MG63 (cell line): ENCODE data around the gene EIF4E. TPM values are rescaled to one million over a fixed set of nuclear protein-coding genes. Genes with fewer than 3 reads are reported as not detected.
"Not testable (repeated sequence)": the region's sequence is repeated elsewhere in the genome, so short reads cannot be mapped to it uniquely, and the experiment has no call there.

Experiments used
- DNase-seq: peaks from one replicate; pipeline ENCODE4 v3.0.0-alpha.2; 2020
- H3K27me3 ChIP-seq: fragments of 250-450 bp; sonication (Bioruptor Pico); 2 replicates; pipeline ENCODE4 v1.5.1; 2020; ENCODE audit warnings: mild to moderate bottlenecking, moderate library complexity
- H3K36me3 ChIP-seq: fragments of 250-450 bp; sonication (Bioruptor Pico); 2 replicates; pipeline ENCODE4 v1.5.1; 2020; ENCODE audit warnings: mild to moderate bottlenecking, moderate library complexity
- H3K4me3 ChIP-seq: fragments of 250-450 bp; sonication (Bioruptor Pico); 2 replicates; pipeline ENCODE4 v1.5.1; 2020; ENCODE audit warnings: mild to moderate bottlenecking, moderate library complexity
- H3K9me3 ChIP-seq: fragments of 250-450 bp; sonication (Bioruptor Pico); 2 replicates; pipeline ENCODE4 v1.5.1; 2020; ENCODE audit warnings: mild to moderate bottlenecking, moderate library complexity
- total RNA-seq: library from RNA; depleted of rRNA; stranded (reverse); fragments of >200 nt; shearing (Covaris generic); gene quantifications from 2 replicates; pipeline ENCODE4 v1.2.3, GENCODE V29; 2014; ENCODE audit warnings: low replicate concordance; rRNA removed

EIF4E gene
- total RNA-seq, 1 experiment from 2014 or later: 81.2 TPM

DNA sequence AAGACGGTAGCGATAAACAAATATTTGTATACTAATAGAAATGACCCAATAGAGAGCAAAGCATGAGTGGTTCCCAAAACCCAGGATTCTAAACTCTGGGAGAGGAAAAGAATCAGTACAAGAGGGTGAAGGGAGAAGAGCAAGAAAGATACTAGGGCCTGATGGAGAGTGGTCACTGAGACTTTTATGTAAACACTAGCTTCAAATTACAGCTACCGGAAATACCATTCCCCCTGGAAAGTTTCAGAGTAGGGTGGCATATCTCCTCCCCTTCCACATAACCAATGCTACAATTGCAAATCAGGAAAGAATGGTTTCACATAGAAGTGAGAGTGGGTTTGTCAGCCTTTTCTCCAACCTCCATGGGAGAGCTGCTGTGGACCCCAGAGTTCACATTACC lies 77.1 kb downstream of the EIF4E start:
- H3K36me3 ChIP-seq: no peaks in the 10 kb centered on the region
- H3K4me3 ChIP-seq: no peak overlapping the region
- DNase-seq: no peak
- H3K27me3 ChIP-seq: no peaks in the 10 kb centered on the region
- no peaks in the 10 kb centered on the region; the same call in 1 of the 2 replicates for H3K9me3 ChIP-seq

DNA sequence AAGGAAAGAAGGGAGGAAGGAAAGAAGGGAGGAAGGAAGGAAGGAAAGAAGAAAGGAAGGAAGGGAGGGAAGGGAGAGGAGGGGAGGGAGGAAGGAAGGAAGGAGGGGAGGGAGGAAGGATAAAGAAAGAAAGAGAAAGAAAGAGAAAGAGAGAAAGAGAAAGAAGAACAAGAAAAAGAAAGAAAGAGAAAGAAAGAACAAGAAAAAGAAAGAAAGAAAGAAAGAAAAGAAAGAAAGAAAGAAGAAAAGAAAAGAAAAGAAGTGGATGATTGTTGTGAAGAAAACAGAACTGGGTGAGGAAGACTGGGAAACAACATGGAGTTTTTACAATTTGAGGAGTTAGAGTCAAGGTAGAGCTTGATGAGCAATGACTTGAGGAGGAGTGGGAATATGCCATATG lies 78.0 kb downstream of the EIF4E start:
- Histone ChIP-seq H3K4me3 (no peak overlapping the region), H3K27me3 (no peaks in the 10 kb centered on the region), H3K9me3 (no peaks in the 10 kb centered on the region; the same call in 1 of the 2 replicates), H3K36me3 (no peaks in the 10 kb centered on the region)
- no peak for DNase-seq

DNA sequence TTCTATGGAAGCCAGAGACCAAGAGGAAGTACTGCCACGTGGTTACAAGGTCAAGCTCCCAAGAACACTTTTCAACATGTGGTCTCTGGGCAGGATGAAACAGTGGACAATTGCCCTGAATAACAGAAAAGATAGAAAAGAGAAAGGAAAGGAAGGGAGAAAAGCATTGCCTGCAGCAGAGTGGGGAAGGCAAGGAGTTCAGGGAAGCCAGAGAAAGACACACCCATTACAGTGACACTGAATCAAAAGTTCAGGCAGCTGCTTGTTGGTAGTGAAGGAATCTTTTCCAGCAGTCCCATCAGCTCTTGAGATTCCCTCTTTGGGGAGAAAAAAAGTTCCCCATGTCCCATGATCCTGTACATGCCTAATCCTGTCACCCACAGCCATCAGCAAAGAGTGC lies 80.5 kb downstream of the EIF4E start:
- Histone ChIP-seq H3K36me3 (no peaks in the 10 kb centered on the region), H3K9me3 (no peaks in the 10 kb centered on the region; the same call in 1 of the 2 replicates), H3K27me3 (no peaks in the 10 kb centered on the region), H3K4me3 (no peak overlapping the region)
- no peak for DNase-seq

DNA sequence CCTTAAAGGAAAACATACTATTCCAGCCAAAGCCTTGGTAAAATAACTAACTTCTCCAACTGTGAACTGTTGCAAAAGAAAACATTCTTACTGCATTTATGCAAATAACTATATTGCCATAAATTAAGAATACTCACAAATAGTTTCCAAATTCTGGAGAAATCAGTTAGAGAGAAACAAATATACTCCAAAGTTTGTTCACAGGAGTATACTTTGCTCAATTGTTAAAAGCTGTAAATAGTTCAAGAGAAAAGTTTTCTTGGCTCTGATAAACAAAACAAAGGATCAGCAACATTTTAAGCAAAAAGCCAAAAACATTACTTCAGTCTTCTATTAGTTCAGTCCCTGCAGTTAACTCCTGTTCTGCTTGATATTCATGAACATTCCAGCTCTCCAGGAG lies 83.0 kb downstream of the EIF4E start:
- H3K9me3 ChIP-seq: no peaks in the 10 kb centered on the region; the same call in 1 of the 2 replicates
- DNase-seq: no peak
- H3K36me3 ChIP-seq: no peaks in the 10 kb centered on the region
- H3K27me3 ChIP-seq: no peaks in the 10 kb centered on the region
- no peak overlapping the region for H3K4me3 ChIP-seq

DNA sequence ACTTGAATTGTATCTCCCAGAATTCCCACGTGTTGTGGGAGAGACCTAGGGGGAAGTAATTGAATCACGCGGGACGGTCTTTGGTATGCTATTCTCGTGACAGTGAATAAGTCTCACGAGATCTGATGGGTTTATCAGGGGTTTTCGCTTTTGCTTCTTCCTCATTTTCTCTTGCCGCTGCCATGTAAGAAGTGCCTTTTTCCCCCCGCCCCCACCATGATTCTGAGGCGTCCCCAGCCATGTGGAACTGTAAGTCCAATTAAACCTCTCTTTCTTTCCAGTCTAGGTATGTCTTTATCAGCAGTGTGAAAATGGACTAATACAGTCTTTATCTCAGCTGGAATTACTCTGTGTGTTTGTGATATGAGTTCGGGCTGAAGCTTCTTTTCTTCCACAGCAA lies 86.0 kb downstream of the EIF4E start:
- not testable (repeated sequence) for H3K4me3 ChIP-seq, H3K9me3 ChIP-seq, H3K36me3 ChIP-seq, H3K27me3 ChIP-seq, DNase-seq

DNA sequence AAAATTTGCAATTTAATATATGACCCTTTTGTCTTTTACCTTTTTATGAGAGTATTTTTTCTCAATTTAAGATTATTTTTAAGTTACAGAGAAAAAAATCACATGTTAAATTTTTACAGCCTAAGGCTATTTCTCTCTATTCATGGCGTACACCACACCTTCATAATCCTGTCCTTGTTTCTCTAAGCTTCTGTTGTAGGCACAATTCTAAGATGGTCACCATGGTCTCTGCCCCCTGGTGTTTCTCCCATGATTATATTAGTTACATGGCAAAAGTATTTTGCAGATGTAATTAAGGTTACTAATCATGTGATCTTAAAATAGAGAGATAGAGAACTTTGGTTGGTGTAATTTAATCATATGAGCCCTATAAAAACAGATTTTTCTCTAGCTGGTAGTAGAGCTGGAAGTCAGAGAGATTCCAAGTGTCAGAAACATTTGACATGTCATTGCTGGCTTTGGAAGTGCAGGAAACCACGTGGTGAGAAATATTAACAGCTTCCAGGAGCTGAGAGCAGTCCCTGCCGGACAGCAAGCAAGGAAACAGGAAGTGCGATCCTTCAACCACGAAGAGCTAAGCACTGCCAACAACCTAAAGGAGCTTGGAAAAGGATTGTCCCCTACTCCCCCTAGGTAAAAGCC lies 89.8 kb downstream of the EIF4E start:
- Histone ChIP-seq H3K36me3 (no peaks in the 10 kb centered on the region), H3K9me3 (no peaks in the 10 kb centered on the region), H3K27me3 (no peaks in the 10 kb centered on the region), H3K4me3 (no peak overlapping the region)
- DNase-seq: peak; percentile 40

DNA sequence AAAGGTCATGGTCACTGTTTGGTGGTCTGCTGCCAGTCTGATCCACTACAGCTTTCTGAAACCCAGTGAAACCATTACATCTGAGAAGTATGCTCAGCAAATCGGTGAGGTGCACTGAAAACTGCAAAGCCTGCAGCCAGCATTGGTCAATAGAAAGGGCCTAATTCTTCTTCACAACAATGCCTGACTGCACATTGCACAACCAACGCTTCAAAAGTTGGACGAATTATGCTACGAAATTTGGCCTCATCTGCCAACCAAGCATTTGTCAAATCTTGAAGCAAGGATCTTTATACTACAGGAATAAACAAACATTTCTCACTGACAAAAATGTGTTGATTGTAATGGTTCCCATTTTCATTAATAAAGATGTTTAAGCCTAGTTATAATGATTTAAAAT lies 90.4 kb downstream of the EIF4E start:
- Histone ChIP-seq H3K36me3 (no peaks in the 10 kb centered on the region), H3K4me3 (no peak overlapping the region), H3K27me3 (no peaks in the 10 kb centered on the region), H3K9me3 (no peaks in the 10 kb centered on the region)
- DNase-seq: no peak

DNA sequence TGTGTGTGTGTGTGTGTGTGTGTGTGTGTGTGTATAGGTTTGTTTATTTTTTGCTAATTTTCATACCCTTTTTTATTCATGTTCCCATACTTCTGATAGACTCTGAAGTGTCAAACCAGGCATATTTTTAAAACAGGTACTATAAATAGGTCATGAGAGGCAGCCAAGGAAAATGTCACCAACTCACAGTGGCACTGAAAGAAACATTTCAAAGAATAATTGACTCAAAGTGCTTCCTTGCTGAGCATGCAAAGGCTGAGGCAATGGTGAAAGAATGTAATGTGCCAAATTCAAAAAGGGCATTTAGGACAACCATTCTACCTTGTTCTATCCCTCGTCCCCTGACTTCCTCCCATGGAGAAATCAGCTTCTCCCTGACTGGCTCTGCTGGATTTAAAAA lies 95.5 kb downstream of the EIF4E start:
- no peaks in the 10 kb centered on the region for H3K36me3 ChIP-seq
- DNase-seq: no peak
- H3K9me3 ChIP-seq: no peaks in the 10 kb centered on the region
- no peaks in the 10 kb centered on the region for H3K27me3 ChIP-seq
- no peak overlapping the region for H3K4me3 ChIP-seq

DNA sequence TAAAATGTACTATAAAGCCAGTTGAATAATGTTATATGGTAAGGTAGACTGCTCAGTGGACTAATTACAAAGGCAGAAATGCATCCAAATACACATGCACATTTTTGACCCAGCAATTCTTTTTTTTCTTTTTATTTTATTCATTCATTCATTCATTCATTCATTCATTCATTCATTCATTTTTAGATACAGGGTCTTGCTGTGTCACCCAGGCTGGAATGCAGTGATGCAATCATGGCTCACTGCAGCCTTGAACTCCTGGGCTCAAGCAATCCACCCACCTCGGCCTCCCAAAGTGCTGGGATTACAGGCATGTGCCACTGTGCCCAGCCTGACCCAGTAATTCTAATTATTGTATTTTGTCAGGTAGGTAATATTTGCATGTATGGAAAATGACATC lies 97.9 kb downstream of the EIF4E start:
- H3K27me3 ChIP-seq, H3K36me3 ChIP-seq, H3K4me3 ChIP-seq, DNase-seq, H3K9me3 ChIP-seq: not testable (repeated sequence)

Other genes with a start within 250 kb of the EIF4E start
- 55.3 and 56.6 TPM in 2 replicates for gene METAP1, start 66.6 kb upstream of the EIF4E start, total RNA-seq
- 147 and 184 TPM in 2 replicates for gene ADH5, start 159.7 kb upstream of the EIF4E start, total RNA-seq
- not detected in 2 replicates for gene ADH4, start 215.2 kb upstream of the EIF4E start, total RNA-seq